GM21717 (cell line): Measurements from ENCODE around the gene SIAH3.
"Not testable (repeated sequence)": the region's sequence is repeated elsewhere in the genome, so short reads cannot be mapped to it uniquely, and the experiment has no call there.

ENCODE experiments used
- ATAC-seq: cut with Tn5 transposase; IDR thresholded peaks from one replicate; pipeline ENCODE4 v1.9.1; 2021; ENCODE audit warnings: mild to moderate bottlenecking, moderate library complexity; ENCODE audit not compliant: unreplicated experiment

SIAH3 gene

DNA sequence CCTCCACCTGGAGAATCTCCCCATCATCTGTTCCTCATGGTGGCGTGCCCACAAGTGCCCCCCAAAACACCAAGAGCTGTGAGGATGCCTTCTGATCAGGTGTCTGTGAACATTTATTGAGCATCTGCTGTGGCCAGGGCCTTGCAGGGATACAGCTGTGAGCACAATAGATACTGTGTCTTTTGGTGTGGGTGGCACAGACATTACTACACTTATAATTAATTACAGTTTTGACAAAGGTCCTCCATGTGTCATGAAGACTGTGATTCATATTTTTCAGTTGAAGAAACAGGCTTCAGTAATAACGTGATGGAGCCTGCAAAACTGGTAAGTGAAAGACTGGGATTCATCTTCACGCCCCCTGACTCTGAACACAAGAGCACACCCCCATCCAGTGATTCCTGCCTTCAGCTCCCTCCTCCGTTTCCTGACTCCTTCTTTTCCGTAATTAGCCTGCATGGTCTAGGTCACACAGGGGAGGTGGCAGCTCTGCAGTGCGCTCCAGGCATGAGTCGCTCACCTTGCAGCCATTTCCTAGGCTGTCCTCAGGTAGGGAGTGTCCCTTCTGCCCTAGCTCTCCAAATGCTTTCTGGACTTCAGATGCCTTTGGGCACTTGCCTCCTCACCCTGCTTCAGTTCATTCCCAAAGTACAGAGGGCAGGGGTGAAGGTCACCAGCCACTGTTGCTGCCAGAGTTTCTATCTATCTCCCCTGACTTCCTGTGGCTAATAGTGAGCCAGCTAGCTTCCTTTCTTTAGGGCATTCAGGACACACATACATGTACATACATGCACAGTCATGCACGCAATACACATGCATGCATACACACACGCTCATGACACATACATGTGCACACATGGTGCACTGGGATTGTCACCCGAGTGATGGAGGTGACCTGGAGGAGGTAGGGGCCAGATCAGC is 66.5 kb downstream of the SIAH3 start:
- ATAC-seq, result no peak

DNA sequence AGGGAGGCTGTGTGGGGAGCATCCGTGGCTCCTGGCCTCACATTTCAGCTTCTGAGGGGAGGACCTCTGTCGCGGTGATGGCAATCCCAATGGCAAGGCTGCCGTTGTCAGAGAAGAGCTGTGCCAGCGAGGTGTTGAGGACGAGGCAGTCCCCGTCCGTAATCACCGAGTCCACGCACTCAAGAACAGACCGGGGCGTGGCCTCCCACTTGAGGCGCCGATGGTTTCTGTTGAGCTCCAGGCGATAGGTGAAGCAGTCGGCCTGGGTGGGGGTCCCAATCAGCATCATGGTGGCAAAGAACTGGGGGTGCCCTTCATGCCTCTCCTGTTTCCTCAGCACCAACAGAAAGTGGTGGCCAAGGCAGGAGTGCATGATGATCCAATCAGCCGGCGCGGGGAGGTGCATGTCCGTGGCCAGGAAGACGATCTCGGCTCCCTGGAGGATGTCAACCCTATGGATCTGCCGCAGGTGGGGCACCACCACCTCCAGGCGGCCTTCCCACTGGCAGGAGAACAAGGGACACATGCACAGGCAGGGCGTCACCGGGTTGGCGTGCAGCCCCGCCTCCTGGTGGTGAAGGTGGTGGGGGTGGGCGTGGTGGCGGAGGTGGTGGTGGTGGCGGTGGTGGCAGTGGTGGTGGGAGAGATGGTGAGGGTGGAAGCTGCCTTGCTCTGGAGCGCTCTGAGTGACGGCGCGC is 68.1 kb downstream of the SIAH3 start:
- no peak for ATAC-seq

DNA sequence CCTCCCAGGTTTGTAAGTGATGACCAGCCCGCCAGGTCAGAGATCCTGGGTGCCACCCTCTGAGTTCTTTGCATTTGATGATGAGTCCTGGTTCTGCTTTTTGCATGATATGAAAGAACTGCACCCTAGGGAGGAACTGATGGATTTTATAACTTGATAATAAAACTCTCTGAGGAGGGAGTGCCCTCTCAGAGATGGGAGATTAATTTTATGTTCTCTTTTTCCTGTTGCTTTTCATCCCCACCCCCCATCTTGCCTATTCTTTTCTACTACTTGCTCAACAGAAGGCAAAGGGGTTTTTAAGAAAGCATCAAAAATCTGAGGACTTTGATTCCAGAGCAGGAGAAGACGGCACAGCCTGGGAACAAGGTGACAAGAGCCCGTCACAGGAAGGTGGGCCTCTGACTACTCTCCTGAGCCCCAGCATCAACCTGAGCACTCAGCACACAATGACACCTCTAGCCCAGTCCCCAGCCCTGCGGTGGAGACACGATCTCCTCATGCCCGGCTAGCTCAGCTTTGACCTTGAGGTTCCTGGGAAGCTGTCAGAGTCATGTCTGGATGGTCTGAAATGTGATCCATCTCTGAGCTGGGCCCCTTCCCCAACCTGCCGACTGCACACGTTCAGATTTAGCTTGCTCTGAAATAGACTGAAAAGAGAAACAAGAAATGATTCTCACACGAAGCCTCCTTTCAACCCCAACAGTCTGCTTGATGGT is 69.1 kb downstream of the SIAH3 start:
- ATAC-seq, result no peak

DNA sequence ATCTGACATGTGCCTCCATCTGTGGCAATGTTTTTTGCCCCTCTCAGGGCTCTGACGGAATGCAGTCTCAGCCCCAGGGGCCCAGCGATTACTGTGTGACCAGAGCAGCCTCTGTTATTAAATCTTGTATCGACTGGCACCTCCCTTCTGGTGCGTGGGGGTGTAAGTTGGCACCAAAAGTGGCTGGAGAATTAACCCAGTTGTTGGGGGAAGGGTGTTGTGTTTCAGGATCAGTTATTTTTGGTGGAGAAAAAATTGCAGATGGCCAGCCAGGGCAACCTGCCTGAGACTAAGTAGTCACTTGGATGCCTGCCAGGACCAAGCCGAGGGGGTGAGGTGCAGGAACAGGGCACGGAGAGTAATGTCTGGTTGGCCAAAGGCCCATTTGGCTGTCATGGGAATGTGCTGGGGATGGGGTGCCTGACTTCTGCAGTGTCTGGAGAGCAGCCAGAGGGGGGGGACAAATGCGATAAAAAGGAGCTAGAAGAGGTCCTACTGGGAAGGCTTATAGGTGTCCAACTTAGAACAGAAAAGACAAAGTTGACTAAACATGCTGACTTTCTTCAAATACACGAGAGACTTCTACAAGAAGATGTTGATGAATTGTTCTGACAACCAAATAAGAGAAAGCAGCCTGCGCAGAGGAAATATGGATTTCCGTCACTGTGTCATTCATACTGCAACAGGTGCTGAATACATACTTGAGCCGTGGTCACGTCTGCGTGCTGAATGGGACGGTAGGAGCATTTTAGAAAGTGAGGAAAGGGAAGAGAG is 69.8 kb downstream of the SIAH3 start:
- no peak for ATAC-seq

DNA sequence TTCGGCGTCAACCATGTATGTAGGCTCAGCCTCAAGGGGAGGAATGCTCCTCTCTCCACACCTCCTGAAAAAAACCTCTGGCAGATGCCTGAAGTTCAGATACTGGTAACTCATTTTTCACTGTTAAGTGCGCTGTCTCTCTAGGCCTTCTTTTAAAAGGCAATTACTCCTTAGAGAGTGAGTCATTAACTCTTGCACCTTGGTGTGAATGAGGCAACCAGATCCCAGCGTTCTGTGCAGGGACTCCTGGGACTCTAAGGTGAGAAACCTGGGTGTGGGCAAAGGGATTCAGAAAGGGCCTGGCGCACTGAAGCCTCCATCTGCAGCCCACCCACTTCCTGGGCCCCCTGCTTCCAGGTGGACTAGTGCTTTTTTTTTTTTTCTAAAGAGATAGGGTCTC is 71.7 kb downstream of the SIAH3 start:
- no peak for ATAC-seq

DNA sequence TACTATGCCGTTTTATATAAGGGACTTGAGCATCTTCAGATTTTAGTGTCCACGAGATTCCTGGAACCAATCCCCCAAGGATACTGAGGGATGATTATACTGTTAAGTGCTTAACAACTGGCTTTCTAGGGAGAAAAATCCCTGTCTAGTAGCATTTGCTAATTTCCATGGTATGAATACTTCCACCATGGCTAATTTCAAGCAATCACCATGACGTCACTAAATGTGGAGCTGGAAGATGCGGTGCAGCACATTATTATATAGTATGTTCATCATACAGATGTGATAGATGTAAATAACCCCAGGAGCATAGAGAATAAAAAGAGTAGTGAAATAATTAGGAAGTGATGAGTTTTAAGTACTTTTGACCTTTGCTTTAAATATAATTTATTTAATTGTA is 72.7 kb downstream of the SIAH3 start:
- no peak for ATAC-seq

DNA sequence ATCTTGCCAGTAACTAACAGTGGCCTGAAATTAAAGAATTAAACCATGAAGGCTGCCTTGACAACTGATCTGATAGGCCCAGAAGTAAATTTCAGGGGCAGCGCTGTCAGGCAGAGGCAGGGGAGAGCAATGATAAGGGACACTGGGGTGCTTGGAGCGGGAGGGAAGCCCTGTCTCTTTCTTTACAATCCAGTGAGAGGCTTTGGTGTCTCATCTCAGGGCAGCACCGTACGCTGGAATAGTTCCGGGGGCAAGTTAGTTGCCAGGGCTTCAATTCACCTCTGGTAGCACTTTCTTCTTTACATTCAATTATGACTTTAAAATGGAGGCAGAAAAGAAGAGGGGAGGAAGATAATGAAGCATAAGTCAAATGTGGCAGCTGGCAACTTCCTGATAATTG is 74.8 kb downstream of the SIAH3 start:
- ATAC-seq, result no peak

DNA sequence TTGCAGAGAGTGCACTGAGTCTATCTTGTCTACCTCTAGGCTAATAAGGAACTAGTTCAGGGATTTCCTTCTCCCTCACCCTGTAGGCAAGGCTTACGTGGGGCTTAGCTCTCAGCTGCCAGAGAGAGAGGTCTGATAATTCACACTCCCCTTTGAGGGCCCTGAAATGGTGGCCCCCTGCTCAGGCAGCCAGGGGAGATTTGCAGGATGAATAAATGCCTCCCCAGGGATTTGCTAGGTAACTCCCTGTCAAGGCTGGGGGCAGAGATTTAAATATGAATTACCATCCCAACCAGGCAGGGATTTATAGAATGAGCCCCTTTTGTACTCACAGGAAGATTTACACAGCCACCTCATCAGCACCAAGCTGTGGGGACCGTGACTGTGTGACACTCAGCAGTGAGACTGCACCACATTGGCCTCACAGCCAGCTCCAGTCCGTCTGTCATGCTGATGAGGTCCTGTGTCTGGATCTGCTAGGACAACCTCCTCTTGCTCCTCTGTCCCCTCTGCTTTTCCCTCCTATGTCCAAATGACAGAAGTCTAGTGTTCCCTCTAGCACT is 76.1 kb downstream of the SIAH3 start:
- ATAC-seq, result no peak

DNA sequence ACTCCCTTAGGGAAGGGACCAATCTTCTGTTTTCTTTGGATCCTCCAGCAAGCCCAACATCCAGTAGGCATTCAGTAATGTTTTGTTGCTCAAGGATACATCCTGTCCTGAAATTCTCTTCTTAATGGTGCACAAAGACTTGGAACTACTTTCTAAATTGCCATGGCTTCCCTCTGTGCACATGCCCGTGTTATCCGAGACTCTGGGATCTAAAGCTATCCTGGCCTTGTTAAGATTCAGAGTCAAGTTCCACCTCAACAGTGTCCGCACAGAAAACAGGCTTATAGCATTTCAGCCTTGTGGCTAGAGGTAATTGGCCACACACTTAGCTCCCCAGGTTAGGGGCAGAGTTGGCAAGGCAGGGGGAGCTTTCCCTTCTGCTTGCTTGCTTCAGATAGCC is 77.6 kb downstream of the SIAH3 start:
- no peak for ATAC-seq

DNA sequence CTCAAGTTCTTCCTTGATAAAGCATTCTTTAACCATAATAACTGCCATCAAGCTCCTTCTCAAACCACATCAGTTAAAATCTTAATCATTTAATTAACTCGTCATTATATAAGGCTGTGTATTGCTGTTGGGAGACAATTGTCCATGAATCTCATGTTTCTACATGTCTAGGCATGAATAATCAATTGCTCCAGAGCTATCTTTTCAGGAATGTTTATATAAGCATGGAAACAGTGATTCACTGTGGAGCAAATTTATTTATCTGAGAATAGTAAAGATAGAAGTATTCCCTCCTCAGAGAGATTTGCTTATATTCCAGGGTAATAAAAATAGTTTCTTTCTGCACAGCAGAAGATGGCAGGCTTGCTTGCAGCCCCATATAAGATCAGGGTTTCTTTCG is 78.3 kb downstream of the SIAH3 start:
- no peak for ATAC-seq

DNA sequence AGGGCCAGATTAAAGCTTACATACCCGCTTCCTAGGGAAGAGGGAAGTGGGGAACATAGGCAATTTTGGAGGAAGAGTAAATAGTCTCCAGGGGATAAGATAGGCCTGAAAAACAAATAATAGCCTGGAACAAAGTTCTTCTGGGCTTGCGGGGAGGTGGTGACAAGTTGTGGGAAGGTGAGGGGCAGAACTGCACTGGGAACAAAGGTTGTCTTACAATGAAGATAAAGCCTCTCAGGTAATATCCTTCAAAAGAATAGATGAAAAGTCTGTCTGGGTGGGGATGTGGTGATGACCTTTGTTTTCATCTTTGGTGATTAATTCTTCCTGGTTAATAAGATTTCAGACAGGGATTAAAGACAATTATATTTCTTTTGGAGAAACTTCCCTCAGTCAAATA is 80.7 kb downstream of the SIAH3 start:
- ATAC-seq, result no peak

DNA sequence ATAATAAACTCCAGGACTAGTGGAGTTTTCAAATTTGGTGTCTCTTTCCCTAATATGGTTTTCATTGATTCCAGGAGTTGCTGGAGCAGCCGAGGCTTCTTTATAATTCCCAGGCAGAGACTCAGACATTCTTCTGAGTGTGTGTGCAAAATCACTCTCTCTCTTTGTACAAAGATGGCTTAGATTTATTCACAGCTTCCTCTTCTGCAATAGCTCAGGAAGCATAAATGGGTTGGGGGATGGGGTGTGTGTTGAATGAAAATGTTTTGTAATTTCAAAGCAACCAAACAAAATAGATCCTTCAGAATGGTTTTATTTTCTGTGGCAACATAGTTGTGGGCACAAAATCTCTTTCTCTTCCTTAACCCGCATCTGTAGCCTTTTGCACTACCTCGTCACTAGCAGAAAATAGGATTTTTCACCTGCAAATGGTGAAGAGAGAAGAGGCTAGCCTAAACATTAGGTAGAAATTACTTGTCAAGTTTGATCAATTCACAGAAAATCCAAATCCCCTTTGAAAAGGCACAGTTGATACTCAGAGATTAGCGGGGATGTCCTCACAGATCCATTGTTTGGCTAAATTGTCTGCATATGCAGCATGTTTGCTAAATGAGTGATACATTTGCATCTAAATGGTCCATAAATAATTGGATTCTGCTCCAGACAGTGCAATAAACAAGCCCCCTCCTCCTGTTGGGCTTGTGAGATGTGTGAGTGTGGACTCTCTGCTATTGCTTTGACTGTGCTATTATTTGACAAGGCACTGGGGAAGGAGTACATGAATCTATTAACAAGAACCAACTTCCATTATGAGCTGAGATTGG is 82.7 kb downstream of the SIAH3 start:
- ATAC-seq, result no peak

DNA sequence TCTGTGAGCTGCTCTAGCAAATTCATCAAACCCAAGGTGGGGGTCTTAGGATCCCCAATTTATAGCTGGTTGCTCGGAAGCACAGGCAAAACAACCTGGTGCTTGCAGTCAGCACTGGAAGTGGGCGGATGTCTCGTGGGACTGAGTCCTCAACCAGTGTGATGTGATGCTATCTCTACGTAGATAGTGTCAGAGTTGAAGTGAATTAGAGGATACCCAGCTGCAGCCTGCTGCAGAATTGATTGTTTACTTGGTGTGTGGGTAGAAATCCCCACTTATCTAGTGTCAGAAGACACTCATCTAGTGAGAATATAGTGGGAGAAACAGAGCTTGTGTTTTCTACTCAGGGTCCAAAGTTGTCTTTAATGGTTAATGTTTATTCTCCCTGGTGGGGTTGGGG is 86.1 kb downstream of the SIAH3 start:
- no peak for ATAC-seq

DNA sequence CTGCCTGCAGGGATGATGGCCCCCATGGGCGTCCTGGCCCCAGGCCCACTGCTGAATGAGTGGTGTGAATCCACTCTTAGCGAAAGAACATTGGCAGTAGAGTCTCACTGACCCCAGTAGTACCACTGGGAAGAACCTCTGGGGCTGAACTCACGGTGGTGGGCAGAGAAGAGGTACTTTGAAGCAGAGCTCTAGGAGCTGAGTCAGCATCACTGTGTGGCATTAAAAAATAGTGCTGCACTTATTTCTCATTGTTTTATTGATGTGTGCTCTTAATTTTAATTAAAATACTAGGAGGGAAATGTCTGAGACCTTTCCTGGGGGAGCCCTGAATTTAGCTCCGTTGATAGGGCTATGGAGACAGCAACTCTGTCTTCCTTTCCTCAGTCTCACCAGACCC is 88.1 kb downstream of the SIAH3 start:
- no peak for ATAC-seq

DNA sequence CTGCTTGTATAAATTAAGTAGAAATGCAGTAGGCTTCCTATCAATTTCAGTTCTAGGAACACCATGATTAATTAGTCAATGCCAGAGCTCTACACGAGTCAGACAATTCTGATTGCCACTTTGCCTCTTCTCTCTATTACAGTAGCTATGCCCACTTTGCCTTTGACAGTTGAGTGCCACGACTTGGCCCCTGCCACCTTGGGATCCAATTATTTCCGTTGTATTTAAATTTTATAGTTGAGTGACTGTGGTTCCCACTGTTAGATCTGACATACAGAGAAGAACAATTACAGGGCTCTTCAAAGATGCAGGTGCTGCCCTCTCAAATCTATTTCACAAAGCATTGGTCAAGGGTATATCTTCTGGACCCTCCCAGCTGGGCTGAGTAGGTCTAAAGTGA is 94.0 kb downstream of the SIAH3 start:
- ATAC-seq, result not testable (repeated sequence)

DNA sequence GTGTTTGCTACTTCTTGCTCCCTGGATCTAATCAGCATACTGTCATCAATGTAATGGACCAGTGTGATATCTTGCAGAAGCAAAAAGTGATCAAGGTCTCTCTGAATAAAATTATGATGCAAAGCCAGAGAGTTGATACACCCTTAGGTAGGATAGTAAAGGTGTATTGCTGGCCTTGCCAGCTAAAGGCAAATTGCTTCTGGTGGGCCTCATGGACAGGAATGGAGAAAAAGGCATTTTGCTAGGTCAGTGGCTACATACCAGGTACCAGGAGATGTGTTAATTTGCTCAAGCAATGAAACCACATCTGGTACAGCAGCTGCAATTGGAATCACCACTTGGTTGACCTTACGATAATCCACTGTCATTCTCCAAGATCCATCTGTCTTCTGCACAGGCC is 95.1 kb downstream of the SIAH3 start:
- ATAC-seq, result not testable (repeated sequence)

DNA sequence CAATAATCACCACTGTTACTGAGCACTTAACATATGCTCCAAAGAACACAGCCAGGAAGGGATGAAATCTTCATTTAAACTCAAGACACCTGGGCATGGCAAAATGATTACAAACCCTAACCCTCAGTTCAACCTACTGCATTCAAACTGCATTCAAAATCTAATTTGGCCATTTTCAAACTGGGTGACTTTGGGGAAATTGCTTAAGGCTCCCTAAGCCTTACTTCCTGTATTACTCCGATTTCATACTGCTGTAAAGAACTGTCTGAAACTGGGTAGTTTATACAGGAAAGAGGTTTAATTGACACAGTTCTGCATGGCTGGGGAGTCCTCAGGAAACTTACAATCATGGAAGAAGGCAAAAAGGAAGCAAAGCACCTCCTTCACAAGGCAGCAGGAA is 99.0 kb downstream of the SIAH3 start:
- no peak for ATAC-seq

DNA sequence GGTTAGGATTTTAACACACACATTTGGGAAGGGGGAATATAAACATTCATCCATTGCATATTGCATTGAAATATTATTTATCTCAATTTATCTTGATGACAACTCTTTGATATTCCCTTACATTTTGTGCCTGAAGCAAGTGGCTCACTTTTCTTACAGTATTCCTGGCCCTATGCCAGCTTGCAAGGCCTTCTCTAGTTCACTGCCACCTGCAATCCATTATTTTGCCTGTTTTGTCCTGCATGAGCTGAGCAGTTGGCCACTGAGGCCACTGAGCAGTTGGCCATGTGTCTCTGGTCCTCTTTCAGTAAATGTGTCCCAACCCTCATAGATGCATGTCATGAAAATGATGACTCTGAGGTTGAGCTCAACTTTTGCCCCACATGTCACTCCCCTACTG is 99.7 kb downstream of the SIAH3 start:
- ATAC-seq, result no peak

DNA sequence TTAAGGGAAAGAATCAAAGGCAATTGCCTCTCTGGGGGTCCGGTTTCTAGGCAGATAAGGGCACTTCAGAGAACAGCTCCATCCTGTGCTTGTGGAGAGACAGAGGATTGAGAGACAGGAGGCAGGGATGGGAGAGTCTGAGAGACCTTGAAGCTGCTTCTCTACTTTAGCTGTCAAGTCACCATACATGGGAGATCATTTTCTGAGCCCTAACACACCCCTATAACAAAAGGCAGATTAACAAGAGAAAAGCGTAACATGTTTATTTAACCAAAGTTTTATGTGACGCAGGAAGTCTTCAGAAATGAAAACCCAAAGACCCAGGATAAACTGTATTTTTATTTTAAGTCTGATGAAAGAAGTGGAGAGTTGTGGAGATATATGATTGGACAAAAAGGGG is 101.0 kb downstream of the SIAH3 start:
- no peak for ATAC-seq
